Measurements from ENCODE around the gene CAMK2D.

Gene CAMK2D

GRCh38 chr4:113461281-113461680, 300.3 kb downstream of the CAMK2D start:
- no peak overlapping the region for H3K27ac ChIP-seq (ENCODE audit: low read depth, low read length)
- H3K9ac ChIP-seq (ENCODE audit: low read length): no peak overlapping the region
- no peaks in the 10 kb centered on the region for H3K27me3 ChIP-seq (ENCODE audit: control insufficient read depth, insufficient read depth, low read length)
- no peaks in the 10 kb centered on the region; the same call in 1 of the 2 replicates for H3K36me3 ChIP-seq (ENCODE audit: control insufficient read depth, insufficient read depth, low read length)
- H3K4me3 ChIP-seq (ENCODE audit: low read depth, low read length): no peak overlapping the region
- H3K9me3 ChIP-seq (ENCODE audit: control insufficient read depth, insufficient read depth, low read depth, low read length): no peaks in the 10 kb centered on the region
- no peaks in the 10 kb centered on the region for H3K4me1 ChIP-seq (ENCODE audit: control insufficient read depth, insufficient read depth, low read length)

DNA sequence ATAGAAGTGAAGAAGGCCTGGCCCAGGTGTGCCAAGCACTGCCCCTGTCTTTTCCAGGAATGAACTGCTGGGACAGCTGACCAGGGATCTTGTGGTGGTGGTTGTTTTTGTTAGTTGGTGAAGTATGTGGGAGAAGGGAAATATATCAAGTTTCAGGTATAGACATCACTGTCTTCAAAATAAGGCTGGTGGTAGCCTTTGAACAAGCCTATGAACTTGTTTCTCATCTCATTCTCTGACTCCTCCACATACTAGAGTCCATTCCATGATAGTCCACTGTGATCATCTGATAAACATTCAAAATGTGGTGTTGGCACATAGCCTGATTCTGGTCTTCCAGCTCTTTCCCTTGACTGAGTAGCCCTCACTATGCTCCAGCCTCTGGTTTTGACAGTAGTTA, 303.7 kb downstream of the CAMK2D start:
- Histone ChIP-seq H3K4me3 (ENCODE audit: low read depth, low read length) (no peak overlapping the region), H3K27ac (ENCODE audit: low read depth, low read length) (no peak overlapping the region), H3K36me3 (ENCODE audit: control insufficient read depth, insufficient read depth, low read length) (no peaks in the 10 kb centered on the region; the same call in 1 of the 2 replicates), H3K4me1 (ENCODE audit: control insufficient read depth, insufficient read depth, low read length) (peaks cover 30% of the 10 kb centered on the region), H3K9me3 (ENCODE audit: control insufficient read depth, insufficient read depth, low read depth, low read length) (no peaks in the 10 kb centered on the region), H3K9ac (ENCODE audit: low read length) (no peak overlapping the region), H3K27me3 (ENCODE audit: control insufficient read depth, insufficient read depth, low read length) (no peaks in the 10 kb centered on the region)

DNA sequence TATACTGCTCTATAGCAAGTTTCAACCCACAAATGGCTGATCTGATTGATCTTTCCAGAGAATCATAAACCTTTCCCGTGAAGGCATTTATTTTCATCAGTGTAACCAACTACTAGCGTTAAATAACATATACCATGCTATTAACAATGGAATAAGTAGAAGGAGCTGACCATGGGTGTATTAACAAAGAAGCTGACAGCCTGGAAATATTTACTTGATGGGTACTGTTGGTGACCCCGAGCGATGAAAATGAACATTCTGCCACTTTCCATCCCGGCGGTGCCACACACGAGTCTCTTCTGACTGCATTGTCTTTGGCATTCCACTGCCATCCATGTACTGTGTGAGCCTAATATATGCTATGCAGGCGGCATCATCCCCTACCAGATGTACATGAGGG, 304.4 kb downstream of the CAMK2D start:
- H3K27ac ChIP-seq (ENCODE audit: low read depth, low read length): no peak overlapping the region

GRCh38 chr4:113455061-113455460, 306.5 kb downstream of the CAMK2D start:
- Histone ChIP-seq H3K27ac (ENCODE audit: low read depth, low read length) (peak overlapping the region; percentile 80; the same call in 1 of the 2 replicates), H3K9ac (ENCODE audit: low read length) (no peak overlapping the region), H3K27me3 (ENCODE audit: control insufficient read depth, insufficient read depth, low read length) (no peaks in the 10 kb centered on the region), H3K4me1 (ENCODE audit: control insufficient read depth, insufficient read depth, low read length) (peaks cover 56% of the 10 kb centered on the region), H3K9me3 (ENCODE audit: control insufficient read depth, insufficient read depth, low read depth, low read length) (no peaks in the 10 kb centered on the region), H3K4me3 (ENCODE audit: low read depth, low read length) (no peak overlapping the region), H3K36me3 (ENCODE audit: control insufficient read depth, insufficient read depth, low read length) (no peaks in the 10 kb centered on the region; the same call in 1 of the 2 replicates)

More for the DNA sequence above, 304.4 kb downstream of the CAMK2D start:
- no peaks in the 10 kb centered on the region; the same call in 1 of the 2 replicates for H3K36me3 ChIP-seq (ENCODE audit: control insufficient read depth, insufficient read depth, low read length)
- no peaks in the 10 kb centered on the region for H3K27me3 ChIP-seq (ENCODE audit: control insufficient read depth, insufficient read depth, low read length)
- no peaks in the 10 kb centered on the region for H3K9me3 ChIP-seq (ENCODE audit: control insufficient read depth, insufficient read depth, low read depth, low read length)
- no peak overlapping the region for H3K4me3 ChIP-seq (ENCODE audit: low read depth, low read length)
- H3K4me1 ChIP-seq (ENCODE audit: control insufficient read depth, insufficient read depth, low read length): peaks cover 38% of the 10 kb centered on the region
- no peak overlapping the region for H3K9ac ChIP-seq (ENCODE audit: low read length)

DNA sequence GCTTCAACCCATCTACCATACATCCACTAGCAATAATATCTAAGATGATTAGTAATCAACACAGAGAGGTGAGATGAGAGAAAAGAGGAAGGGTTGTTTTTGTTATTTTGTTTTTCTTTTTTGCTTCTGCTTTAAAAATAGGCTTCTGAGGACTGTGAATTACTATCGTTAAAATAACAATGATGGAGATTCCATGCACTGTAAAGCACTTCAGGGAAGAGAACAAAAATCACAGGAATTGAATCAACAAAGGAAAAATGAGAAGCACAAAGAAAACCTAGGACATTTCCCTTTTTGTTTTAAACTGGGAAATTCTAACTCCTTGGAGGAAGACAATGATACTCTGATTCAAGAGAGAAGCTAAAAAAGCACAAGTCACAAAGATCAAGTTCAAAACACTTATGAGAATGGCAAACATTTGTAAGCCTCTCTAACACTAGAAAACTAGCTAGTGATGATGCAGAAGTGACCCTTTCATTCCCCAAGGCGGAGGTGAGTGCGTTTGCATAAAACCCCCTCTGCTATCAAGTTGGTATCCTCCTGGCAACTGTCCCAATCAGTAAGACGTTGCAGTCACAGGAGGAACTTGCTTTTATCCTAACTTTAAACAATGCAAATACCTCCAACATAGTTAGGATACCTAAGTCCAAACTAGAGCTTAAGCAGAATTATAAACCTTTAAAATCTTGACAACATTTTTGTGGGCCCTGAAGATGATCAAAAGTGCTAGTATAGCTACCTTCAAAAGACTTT, 308.5 kb downstream of the CAMK2D start:
- Histone ChIP-seq H3K4me1 (ENCODE audit: control insufficient read depth, insufficient read depth, low read length) (peaks cover 56% of the 10 kb centered on the region), H3K9me3 (ENCODE audit: control insufficient read depth, insufficient read depth, low read depth, low read length) (no peaks in the 10 kb centered on the region), H3K27me3 (ENCODE audit: control insufficient read depth, insufficient read depth, low read length) (no peaks in the 10 kb centered on the region), H3K9ac (ENCODE audit: low read length) (peak overlapping the region; percentile 54), H3K36me3 (ENCODE audit: control insufficient read depth, insufficient read depth, low read length) (no peaks in the 10 kb centered on the region; the same call in 1 of the 2 replicates), H3K27ac (ENCODE audit: low read depth, low read length) (peak overlapping the region; percentile 80), H3K4me3 (ENCODE audit: low read depth, low read length) (peak overlapping the region; percentile 22; the same call in 1 of the 2 replicates)

GRCh38 chr4:113452152-113452551, 309.4 kb downstream of the CAMK2D start:
- Histone ChIP-seq H3K36me3 (ENCODE audit: control insufficient read depth, insufficient read depth, low read length) (no peaks in the 10 kb centered on the region; the same call in 1 of the 2 replicates), H3K9ac (ENCODE audit: low read length) (no peak overlapping the region), H3K27me3 (ENCODE audit: control insufficient read depth, insufficient read depth, low read length) (no peaks in the 10 kb centered on the region), H3K4me3 (ENCODE audit: low read depth, low read length) (peak overlapping the region; percentile 22; the same call in 1 of the 2 replicates), H3K4me1 (ENCODE audit: control insufficient read depth, insufficient read depth, low read length) (peaks cover 62% of the 10 kb centered on the region), H3K9me3 (ENCODE audit: control insufficient read depth, insufficient read depth, low read depth, low read length) (no peaks in the 10 kb centered on the region), H3K27ac (ENCODE audit: low read depth, low read length) (peak overlapping the region; percentile 80)

DNA sequence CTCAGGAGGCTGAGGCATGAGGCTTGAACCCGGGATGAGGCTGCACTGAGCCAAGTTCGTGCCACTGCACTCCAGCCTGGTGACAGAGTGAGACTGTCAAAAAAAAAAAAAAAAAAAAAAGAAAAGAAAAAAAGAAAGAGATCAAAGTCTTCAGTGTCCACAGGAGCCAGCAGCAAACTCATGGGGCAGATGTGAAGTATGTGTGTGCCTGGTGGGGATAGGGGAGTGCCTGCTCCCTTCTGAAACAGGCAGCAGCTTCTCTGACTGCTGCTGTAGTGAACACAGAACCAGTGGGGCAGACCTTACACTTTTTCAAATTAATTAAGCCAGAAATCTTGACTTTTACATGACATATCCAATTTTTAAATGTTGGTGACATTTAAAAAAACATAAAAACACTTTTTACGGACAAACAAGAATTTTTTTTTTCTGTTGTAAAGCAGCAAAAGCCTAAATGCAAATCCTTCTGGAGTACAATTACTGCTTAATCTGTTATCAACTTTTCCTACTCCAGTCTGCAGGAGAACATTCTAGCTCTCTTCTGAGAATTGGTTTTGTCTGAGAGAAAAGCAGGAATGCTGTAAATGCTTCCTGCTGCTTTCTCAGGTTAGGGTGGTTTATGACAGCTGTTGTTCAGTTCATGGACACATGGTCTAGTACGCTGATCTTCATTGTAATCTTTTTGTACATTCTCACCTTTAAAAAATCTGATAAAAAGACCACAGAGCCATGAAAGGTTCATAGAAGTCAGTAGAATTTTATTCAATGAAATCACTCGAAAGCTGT, 311.1 kb downstream of the CAMK2D start:
- Histone ChIP-seq H3K36me3 (ENCODE audit: control insufficient read depth, insufficient read depth, low read length) (no peaks in the 10 kb centered on the region), H3K4me1 (ENCODE audit: control insufficient read depth, insufficient read depth, low read length) (peaks cover 61% of the 10 kb centered on the region), H3K9me3 (ENCODE audit: control insufficient read depth, insufficient read depth, low read depth, low read length) (no peaks in the 10 kb centered on the region), H3K9ac (ENCODE audit: low read length) (no peak overlapping the region), H3K27ac (ENCODE audit: low read depth, low read length) (0 out of 2 replicates have a peak overlapping the region, but pooled peaks have one; percentile 37), H3K4me3 (ENCODE audit: low read depth, low read length) (no peak overlapping the region), H3K27me3 (ENCODE audit: control insufficient read depth, insufficient read depth, low read length) (no peaks in the 10 kb centered on the region)

- Histone ChIP-seq H3K36me3 (ENCODE audit: control insufficient read depth, insufficient read depth, low read length) (no peaks in the 10 kb centered on the region), H3K4me1 (ENCODE audit: control insufficient read depth, insufficient read depth, low read length) (peaks cover 51% of the 10 kb centered on the region), H3K9me3 (ENCODE audit: control insufficient read depth, insufficient read depth, low read depth, low read length) (no peaks in the 10 kb centered on the region), H3K9ac (ENCODE audit: low read length) (no peak overlapping the region), H3K4me3 (ENCODE audit: low read depth, low read length) (no peak overlapping the region), H3K27ac (ENCODE audit: low read depth, low read length) (no peak overlapping the region), H3K27me3 (ENCODE audit: control insufficient read depth, insufficient read depth, low read length) (no peaks in the 10 kb centered on the region)
Observed at GRCh38 chr4:113449410-113449974, 312.0 kb downstream of the CAMK2D start.

GRCh38 chr4:113447769-113448168, 313.8 kb downstream of the CAMK2D start:
- Histone ChIP-seq H3K9ac (ENCODE audit: low read length) (no peak overlapping the region), H3K36me3 (ENCODE audit: control insufficient read depth, insufficient read depth, low read length) (no peaks in the 10 kb centered on the region), H3K9me3 (ENCODE audit: control insufficient read depth, insufficient read depth, low read depth, low read length) (no peaks in the 10 kb centered on the region), H3K27ac (ENCODE audit: low read depth, low read length) (no peak overlapping the region), H3K27me3 (ENCODE audit: control insufficient read depth, insufficient read depth, low read length) (no peaks in the 10 kb centered on the region), H3K4me1 (ENCODE audit: control insufficient read depth, insufficient read depth, low read length) (peaks cover 34% of the 10 kb centered on the region), H3K4me3 (ENCODE audit: low read depth, low read length) (no peak overlapping the region)

- Histone ChIP-seq H3K9me3 (ENCODE audit: control insufficient read depth, insufficient read depth, low read depth, low read length) (no peaks in the 10 kb centered on the region), H3K4me1 (ENCODE audit: control insufficient read depth, insufficient read depth, low read length) (peaks cover 27% of the 10 kb centered on the region), H3K27ac (ENCODE audit: low read depth, low read length) (no peak overlapping the region), H3K4me3 (ENCODE audit: low read depth, low read length) (no peak overlapping the region), H3K27me3 (ENCODE audit: control insufficient read depth, insufficient read depth, low read length) (no peaks in the 10 kb centered on the region), H3K9ac (ENCODE audit: low read length) (no peak overlapping the region), H3K36me3 (ENCODE audit: control insufficient read depth, insufficient read depth, low read length) (no peaks in the 10 kb centered on the region)
Observed at GRCh38 chr4:113447061-113447460, 314.5 kb downstream of the CAMK2D start.

DNA sequence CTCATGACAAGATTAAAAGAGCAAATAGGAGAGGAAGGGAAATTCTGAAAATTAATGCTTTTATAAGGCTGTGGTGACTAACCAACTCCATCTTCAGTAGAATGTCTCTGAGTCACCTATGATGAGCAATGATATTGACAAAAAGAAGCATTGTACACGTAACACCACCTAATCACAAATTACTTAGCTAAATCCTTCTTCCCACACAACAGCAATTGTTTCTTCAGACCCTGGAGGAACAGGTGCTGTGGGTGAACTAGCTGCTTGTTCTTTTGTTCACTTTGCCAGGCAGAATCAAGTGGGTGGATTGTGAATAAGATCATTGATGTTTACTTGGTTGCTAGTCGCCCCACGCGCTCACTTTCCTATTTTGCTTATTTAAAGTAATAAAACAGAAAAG, 315.5 kb downstream of the CAMK2D start:
- H3K4me1 ChIP-seq (ENCODE audit: control insufficient read depth, insufficient read depth, low read length): peaks cover 17% of the 10 kb centered on the region
- H3K27ac ChIP-seq (ENCODE audit: low read depth, low read length): no peak overlapping the region
- H3K4me3 ChIP-seq (ENCODE audit: low read depth, low read length): no peak overlapping the region
- no peak overlapping the region for H3K9ac ChIP-seq (ENCODE audit: low read length)
- H3K36me3 ChIP-seq (ENCODE audit: control insufficient read depth, insufficient read depth, low read length): no peaks in the 10 kb centered on the region
- H3K9me3 ChIP-seq (ENCODE audit: control insufficient read depth, insufficient read depth, low read depth, low read length): no peaks in the 10 kb centered on the region
- no peaks in the 10 kb centered on the region for H3K27me3 ChIP-seq (ENCODE audit: control insufficient read depth, insufficient read depth, low read length)
